GDM1 (cell line): ENCODE data around the gene MAN2A1.
"Not testable (repeated sequence)": the region's sequence is repeated elsewhere in the genome, so short reads cannot be mapped to it uniquely, and the experiment has no call there.

Experiments used
- DNase-seq: peaks from one replicate; lab custom pipeline; 2025; lab: John Stamatoyannopoulos, UW

MAN2A1 gene

GRCh38 chr5:109826426-109826825 lies 136.7 kb downstream of the MAN2A1 start:
- no peak for DNase-seq

GRCh38 chr5:109829331-109829730 lies 139.6 kb downstream of the MAN2A1 start:
- DNase-seq: no peak

GRCh38 chr5:109830955-109831502 lies 141.3 kb downstream of the MAN2A1 start:
- no peak for DNase-seq

GRCh38 chr5:109832207-109833188 lies 142.8 kb downstream of the MAN2A1 start:
- DNase-seq: not testable (repeated sequence)

- no peak for DNase-seq
These were observed 144.2 kb downstream of the MAN2A1 start for GRCh38 chr5:109833946-109834345.

GRCh38 chr5:109836280-109836679 lies 146.6 kb downstream of the MAN2A1 start:
- DNase-seq: no peak

- no peak for DNase-seq
These were observed 147.6 kb downstream of the MAN2A1 start for GRCh38 chr5:109837231-109837861.

- no peak for DNase-seq
These were observed 148.4 kb downstream of the MAN2A1 start for GRCh38 chr5:109838157-109838556.

GRCh38 chr5:109844148-109844547 lies 154.4 kb downstream of the MAN2A1 start:
- DNase-seq: no peak

- DNase-seq: no peak
These were observed 155.0 kb downstream of the MAN2A1 start for GRCh38 chr5:109844695-109845094.

- DNase-seq: no peak
These were observed 158.4 kb downstream of the MAN2A1 start for GRCh38 chr5:109848130-109848529.

- DNase-seq: no peak
These were observed 159.9 kb downstream of the MAN2A1 start for GRCh38 chr5:109849478-109850088.

GRCh38 chr5:109852371-109853155 lies 162.8 kb downstream of the MAN2A1 start:
- no peak for DNase-seq

GRCh38 chr5:109853377-109853776 lies 163.7 kb downstream of the MAN2A1 start:
- no peak for DNase-seq

- DNase-seq: no peak
These were observed 165.3 kb downstream of the MAN2A1 start for GRCh38 chr5:109855056-109855455.

- no peak for DNase-seq
These were observed 167.8 kb downstream of the MAN2A1 start for GRCh38 chr5:109857405-109858031.

GRCh38 chr5:109859537-109859936 lies 169.8 kb downstream of the MAN2A1 start:
- DNase-seq: no peak

GRCh38 chr5:109862301-109862700 lies 172.6 kb downstream of the MAN2A1 start:
- DNase-seq: no peak

- DNase-seq: no peak
These were observed 174.0 kb downstream of the MAN2A1 start for GRCh38 chr5:109863752-109864151.

GRCh38 chr5:109865637-109866036 lies 175.9 kb downstream of the MAN2A1 start:
- DNase-seq: no peak

- no peak for DNase-seq
These were observed 176.3 kb downstream of the MAN2A1 start for GRCh38 chr5:109866051-109866450.
